ENCODE data around the gene PRKN.
"Not testable (repeated sequence)": the region's sequence is repeated elsewhere in the genome, so short reads cannot be mapped to it uniquely, and the experiment has no call there.

- TF ChIP-seq CTCF, POLR2A, EP300 (IDR thresholded peaks at IDR 0.05): not testable (repeated sequence)
Measured at GRCh38 chr6:161309774-161310173, 1417.8 kb downstream of the PRKN start.
